BE2C (cell line): ENCODE data around the gene NUB1.

Source experiments
- DNase-seq: peaks from one replicate; pipeline ENCODE4 v3.0.0-alpha.2; 2020
- H3K27me3 ChIP-seq: fragments of 250-450 bp; sonication (Bioruptor Pico); 2 replicates; pipeline ENCODE4 v1.5.1; 2020; ENCODE audit warnings: mild to moderate bottlenecking
- H3K36me3 ChIP-seq: fragments of 250-450 bp; sonication (Bioruptor Pico); 2 replicates; pipeline ENCODE4 v1.5.1; 2020; ENCODE audit warnings: mild to moderate bottlenecking
- H3K4me1 ChIP-seq: fragments of 250-450 bp; sonication (Bioruptor Pico); 2 replicates; pipeline ENCODE4 v1.5.1; 2020
- H3K4me3 ChIP-seq: 2 replicates; pipeline ENCODE4 v1.5.1; 2011; ENCODE audit warnings: low read depth, low read length
- H3K9me3 ChIP-seq: fragments of 250-450 bp; sonication (Bioruptor Pico); 2 replicates; pipeline ENCODE4 v1.5.1; 2020
- CTCF ChIP-seq: IDR thresholded peaks from 2 replicates; pipeline ENCODE4 v1.5.1; 2012; ENCODE audit warnings: mild to moderate bottlenecking, low read depth, low read length

Gene NUB1

GRCh38 chr7:151402029-151402835, 60.6 kb downstream of the NUB1 start:
- no peaks in the 10 kb centered on the region for H3K36me3 ChIP-seq
- no peaks in the 10 kb centered on the region for H3K4me1 ChIP-seq
- TF ChIP-seq CTCF, result no peak
- no peaks in the 10 kb centered on the region; the same call in 1 of the 2 replicates for H3K9me3 ChIP-seq
- no peaks in the 10 kb centered on the region for H3K27me3 ChIP-seq
- no peak for DNase-seq
- no peak overlapping the region for H3K4me3 ChIP-seq

DNA sequence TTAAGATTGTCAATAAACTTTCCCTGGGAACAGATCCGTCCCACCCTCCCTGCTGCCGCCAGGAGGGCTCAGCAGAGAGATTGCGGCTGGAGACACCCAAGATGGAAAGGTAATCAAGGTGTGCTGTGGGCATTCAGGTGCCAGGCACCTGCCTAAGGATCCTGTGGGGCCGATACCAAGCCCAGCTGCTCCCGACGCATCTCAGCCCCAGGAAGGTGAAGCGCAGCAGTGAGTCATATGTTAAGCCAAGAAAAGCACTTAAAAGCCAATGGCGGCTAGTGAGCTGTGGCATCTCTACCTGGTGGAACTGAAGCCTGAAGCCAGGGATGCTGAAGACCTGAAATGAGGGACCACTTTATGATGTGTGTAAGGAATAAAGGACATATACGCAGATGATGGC, 62.2 kb downstream of the NUB1 start:
- Histone ChIP-seq H3K36me3 (no peaks in the 10 kb centered on the region), H3K9me3 (no peaks in the 10 kb centered on the region; the same call in 1 of the 2 replicates), H3K27me3 (peaks cover 6% of the 10 kb centered on the region), H3K4me1 (no peaks in the 10 kb centered on the region), H3K4me3 (no peak overlapping the region)
- TF ChIP-seq CTCF, result no peak
- no peak for DNase-seq

GRCh38 chr7:151404216-151405011, 62.8 kb downstream of the NUB1 start:
- H3K36me3 ChIP-seq, result no peaks in the 10 kb centered on the region
- no peak for DNase-seq
- TF ChIP-seq CTCF, result no peak
- no peaks in the 10 kb centered on the region for H3K4me1 ChIP-seq
- H3K27me3 ChIP-seq, result peaks cover 12% of the 10 kb centered on the region
- H3K9me3 ChIP-seq, result no peaks in the 10 kb centered on the region; the same call in 1 of the 2 replicates
- H3K4me3 ChIP-seq, result no peak overlapping the region

DNA sequence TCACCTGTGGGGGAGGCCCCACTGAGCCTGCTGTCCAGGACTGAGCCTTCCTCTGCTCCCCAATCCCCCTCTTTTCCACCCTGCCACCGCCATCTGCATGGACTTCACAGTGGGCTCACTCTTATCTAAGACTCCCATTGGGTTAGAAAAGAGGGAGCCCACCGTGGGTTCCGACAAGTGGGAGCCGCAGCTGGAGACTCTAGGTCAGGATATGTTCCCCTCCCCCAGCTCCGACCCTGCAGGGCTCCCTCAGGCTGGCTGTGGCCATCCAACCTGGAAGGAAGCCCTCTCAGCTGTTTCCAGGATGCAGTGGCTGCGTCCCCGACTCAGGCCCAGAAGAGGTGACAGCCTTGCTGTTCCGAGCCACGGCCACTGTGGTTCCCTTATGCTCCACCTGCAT, 63.4 kb downstream of the NUB1 start:
- Histone ChIP-seq H3K4me3 (no peak overlapping the region), H3K27me3 (peaks cover 19% of the 10 kb centered on the region), H3K9me3 (no peaks in the 10 kb centered on the region; the same call in 1 of the 2 replicates), H3K4me1 (no peaks in the 10 kb centered on the region), H3K36me3 (no peaks in the 10 kb centered on the region)
- DNase-seq, result no peak
- no peak for TF ChIP-seq CTCF

GRCh38 chr7:151405588-151405987, 64.0 kb downstream of the NUB1 start:
- no peak for DNase-seq
- H3K4me1 ChIP-seq, result no peaks in the 10 kb centered on the region
- H3K9me3 ChIP-seq, result no peaks in the 10 kb centered on the region; the same call in 1 of the 2 replicates
- no peaks in the 10 kb centered on the region for H3K36me3 ChIP-seq
- no peak overlapping the region for H3K4me3 ChIP-seq
- TF ChIP-seq CTCF, result no peak
- peaks cover 24% of the 10 kb centered on the region for H3K27me3 ChIP-seq
